AG08395 (cell line): ENCODE results near the gene MRAP2.
"Not testable (repeated sequence)": the region's sequence is repeated elsewhere in the genome, so short reads cannot be mapped to it uniquely, and the experiment has no call there.

ENCODE experiments used
- DNase-seq: peaks from one replicate; pipeline ENCODE4 v3.0.0; 2012; ENCODE audit warnings: mixed read lengths, low spot score

MRAP2 gene

DNA sequence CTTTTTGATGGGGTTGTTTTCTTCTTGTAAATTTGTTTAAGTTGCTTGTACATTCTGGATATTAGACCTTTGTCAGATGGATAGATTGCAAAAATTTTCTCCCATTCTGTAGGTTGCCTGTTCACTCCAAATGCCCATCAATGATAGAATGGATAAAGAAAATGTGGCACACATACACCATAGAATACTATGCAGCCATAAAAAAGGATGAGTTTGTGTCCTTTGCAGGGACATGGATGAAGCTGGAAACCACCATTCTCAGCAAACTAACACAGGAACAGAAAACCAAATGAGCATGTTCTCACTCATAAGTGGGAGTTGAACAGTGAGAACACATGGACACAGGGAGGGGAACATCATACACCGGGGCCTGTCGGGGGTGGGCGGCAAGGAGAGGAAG lies 1.6 kb upstream of the MRAP2 start:
- DNase-seq, result not testable (repeated sequence)

GRCh38 chr6:84035484-84035883 lies 1.9 kb downstream of the MRAP2 start:
- no peak for DNase-seq

DNA sequence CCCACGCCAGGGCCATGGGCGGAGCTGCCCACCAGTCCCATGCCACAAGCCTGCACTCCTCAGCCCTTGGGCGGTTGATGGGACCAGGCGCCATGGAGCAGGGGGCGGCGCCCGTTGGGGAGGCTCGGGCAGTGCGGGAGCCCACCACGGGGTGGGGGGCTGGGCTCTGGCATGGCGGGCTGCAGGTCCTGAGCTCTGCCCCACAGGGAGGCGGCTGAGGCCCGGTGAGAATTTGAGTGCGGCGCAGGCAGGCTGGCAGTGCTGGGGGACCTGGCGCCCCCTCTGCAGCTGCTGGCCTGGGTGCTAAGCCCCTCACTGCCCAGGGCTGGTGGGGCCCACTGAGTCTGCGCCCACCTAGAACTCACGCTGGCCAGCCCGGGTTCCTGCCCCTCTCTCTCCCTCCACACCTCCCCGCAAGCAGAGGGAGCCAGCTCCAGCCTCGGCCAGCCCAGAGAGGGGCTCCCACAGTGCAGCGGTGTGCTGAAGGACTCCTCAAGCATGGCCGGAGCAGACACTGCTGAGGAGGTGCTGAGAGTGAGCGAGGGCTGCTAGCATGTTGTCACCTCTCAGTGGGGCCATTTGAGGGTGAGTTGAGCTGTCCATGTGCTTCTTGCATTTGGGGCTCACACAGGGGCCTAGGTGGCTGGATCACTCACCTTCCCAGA lies 4.0 kb downstream of the MRAP2 start:
- no peak for DNase-seq

DNA sequence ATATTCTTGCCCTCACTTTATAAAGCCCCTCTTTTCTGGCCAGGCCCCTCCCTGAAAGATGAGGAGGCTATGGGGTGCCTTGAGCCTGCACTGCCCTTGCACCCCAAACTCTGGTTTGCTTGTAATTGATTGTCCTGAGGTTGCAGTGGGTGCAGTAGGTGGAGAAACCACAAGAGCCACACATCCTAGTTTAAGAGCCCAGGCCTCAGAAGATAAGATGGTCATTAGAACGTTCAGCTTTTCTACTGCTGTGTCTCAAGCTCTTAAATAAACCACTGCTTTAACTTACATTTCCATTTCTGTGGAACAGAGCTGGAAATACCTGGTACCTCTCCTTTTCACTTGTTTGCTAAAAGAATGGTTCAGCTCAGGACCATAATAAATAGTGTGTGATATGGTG lies 9.0 kb downstream of the MRAP2 start:
- no peak for DNase-seq

- DNase-seq, result no peak
Measured at GRCh38 chr6:84043555-84043954, 10.0 kb downstream of the MRAP2 start.

GRCh38 chr6:84046755-84047154 lies 13.2 kb downstream of the MRAP2 start:
- DNase-seq, result no peak

GRCh38 chr6:84048588-84048987 lies 15.0 kb downstream of the MRAP2 start:
- DNase-seq, result no peak

- no peak for DNase-seq
Measured at GRCh38 chr6:84050408-84050807, 16.8 kb downstream of the MRAP2 start.

GRCh38 chr6:84052204-84052882 lies 18.8 kb downstream of the MRAP2 start:
- peak; percentile 80 for DNase-seq

DNA sequence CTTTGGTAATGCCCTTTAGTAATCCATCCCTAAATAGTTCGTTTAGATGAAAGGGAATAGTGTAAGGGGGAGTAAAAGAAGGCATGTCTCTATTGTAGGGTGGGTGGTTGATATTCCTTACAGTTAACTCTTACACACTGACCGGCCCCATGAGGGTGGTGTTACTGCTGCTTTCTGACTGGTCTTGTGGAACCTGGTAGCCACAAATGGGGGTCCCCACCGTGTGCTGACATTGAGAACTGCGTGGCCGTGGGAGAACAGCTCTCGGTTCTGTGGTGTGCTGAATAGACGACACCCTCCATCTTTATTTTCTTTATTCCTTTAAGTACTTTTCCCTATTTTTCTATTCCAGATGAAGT lies 19.3 kb downstream of the MRAP2 start:
- DNase-seq, result no peak

GRCh38 chr6:84055647-84056046 lies 22.1 kb downstream of the MRAP2 start:
- no peak for DNase-seq

- no peak for DNase-seq
Measured at GRCh38 chr6:84057908-84058307, 24.3 kb downstream of the MRAP2 start.

- DNase-seq, result no peak
Measured at GRCh38 chr6:84059082-84059481, 25.5 kb downstream of the MRAP2 start.

GRCh38 chr6:84061174-84061573 lies 27.6 kb downstream of the MRAP2 start:
- no peak for DNase-seq

DNA sequence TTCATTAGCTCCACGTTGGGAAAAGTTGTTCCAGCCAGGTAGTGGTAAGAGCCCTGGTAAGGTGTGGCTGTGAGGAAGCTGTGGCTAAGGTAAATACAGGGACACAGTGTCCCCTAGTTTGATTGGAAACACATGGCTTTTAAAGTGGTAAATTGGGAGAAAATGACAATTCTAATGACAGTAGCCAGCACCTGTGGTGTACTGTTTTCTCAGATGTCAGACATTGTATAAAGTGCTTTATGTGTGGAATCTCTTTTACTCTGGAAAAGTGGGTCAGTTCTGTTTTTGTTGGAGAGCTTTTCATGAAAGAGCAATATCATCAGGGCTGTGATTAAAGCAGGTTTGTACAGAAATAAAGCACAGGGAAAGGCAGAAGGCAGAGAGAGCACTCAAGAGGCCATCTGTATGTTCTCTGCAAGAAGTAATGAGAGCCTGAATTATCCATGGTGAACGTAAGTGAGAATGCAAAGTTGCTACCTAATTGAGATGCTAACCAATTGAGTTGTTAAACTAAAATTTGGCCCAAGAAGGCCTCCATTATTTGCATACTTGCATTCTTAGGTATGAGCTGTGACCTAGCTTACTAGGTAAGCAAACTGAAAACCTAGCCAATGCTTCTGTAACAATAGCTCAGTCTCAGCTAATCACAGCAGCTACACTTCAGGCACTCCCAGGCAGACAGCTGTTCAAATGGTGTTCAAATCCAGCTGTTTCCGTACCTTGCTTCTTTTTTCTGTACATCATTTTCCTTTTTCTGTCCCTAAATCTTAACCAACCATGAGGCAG lies 28.2 kb downstream of the MRAP2 start:
- no peak for DNase-seq

- no peak for DNase-seq
Measured at GRCh38 chr6:84062519-84063154, 29.1 kb downstream of the MRAP2 start.

DNA sequence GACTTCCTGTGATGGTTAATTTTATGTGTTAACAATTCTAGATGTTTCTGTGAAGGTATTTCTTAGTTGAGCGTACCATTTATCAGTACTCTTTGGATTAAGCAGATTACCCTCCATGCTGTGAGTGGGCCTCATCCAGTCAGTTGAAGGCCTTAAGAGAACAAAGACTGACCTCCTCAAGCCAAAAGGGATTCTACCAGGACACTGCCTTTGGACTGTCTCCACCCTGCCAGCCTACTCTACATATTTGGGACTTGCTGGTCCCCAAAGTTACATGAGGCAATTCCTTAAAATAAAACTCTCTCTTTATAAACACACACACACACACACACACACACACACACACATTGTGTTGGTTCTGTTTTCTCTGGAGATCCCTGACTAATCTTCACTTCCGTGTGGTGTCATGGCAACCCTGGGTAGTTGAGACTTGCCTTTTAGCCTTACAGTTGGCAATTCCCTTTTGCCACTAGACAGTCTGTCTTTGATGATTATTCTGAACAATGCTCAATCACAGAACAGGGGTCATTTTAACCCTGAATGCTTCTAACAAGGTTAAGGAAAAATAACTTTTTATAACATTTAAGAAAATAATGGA lies 32.2 kb downstream of the MRAP2 start:
- DNase-seq, result peak; percentile 52

DNA sequence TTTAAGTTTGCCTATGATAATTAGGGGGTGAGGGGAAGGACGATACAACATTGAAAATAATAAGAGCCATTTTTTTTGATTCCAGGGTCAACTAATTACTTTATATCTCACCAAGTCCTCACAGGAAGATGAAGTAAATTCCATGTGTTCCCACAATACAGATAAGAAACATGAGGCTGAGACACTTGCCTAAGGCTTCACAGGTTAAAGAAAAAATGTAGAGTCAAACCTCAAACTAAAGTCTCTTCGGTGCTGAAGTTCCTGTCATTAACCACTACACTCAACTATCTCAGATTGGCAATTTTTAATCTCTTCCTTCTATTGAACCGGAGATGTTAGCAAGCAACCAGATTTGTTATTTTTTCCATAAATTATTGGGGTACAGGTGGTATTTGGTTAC lies 33.0 kb downstream of the MRAP2 start:
- no peak for DNase-seq

DNA sequence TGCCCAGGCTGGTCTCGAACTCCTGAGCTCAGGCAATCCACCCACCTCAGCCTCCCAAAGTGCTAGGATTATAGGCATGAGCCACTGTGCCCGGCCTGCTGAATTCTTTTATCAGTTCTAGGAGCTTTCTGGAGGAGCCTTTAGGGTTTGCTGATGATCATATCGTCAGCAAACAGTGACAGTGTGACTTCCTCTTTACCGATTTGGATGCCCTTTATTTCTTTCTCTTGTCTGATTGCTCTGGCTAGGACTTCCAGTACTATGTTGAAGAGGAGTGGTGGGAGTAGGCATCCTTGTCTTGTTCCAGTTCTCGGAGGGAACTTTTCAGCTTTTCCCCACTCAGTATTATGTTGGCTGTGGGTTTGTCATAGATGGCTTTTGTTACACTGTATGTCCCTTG lies 35.3 kb downstream of the MRAP2 start:
- not testable (repeated sequence) for DNase-seq

- no peak for DNase-seq
Measured at GRCh38 chr6:84072442-84072997, 38.9 kb downstream of the MRAP2 start.

GRCh38 chr6:84074988-84075781 lies 41.6 kb downstream of the MRAP2 start:
- DNase-seq, result no peak
